Peyer's patch (tissue), 4 donors: ENCODE measurements around the gene MYO3B. TPM values are rescaled to one million over a fixed set of nuclear protein-coding genes. Genes with fewer than 3 reads are reported as not detected.

ENCODE experiments used
- DNase-seq, 3 donors: peaks; one replicate each; pipeline ENCODE4 v3.0.0-alpha.2; 2017 to 2019
- H3K27ac ChIP-seq, 4 donors: fragments of 200-600 bp; sonication (generic); one replicate each; pipeline ENCODE4 v1.5.1; 2016 to 2019
- H3K27me3 ChIP-seq, 2 donors: fragments of 200-600 bp; sonication (generic); one replicate each; pipeline ENCODE4 v1.5.1; 2019
- H3K36me3 ChIP-seq, 3 donors: fragments of 200-600 bp; sonication (generic); one replicate each; pipeline ENCODE4 v1.5.1; 2016 to 2019
- H3K4me1 ChIP-seq, 4 donors: fragments of 200-600 bp; sonication (generic); one replicate each; pipeline ENCODE4 v1.5.1; 2016 to 2019
- H3K4me3 ChIP-seq, 4 donors: fragments of 200-600 bp; sonication (generic); 1 replicate in 3 of 4; 2 replicates in 1 of 4; pipeline ENCODE4 v1.5.1; 2016 to 2019; ENCODE audit warnings: mild to moderate bottlenecking in 1 of 4
- H3K9me3 ChIP-seq, 4 donors: fragments of 200-600 bp; sonication (generic); one replicate each; pipeline ENCODE4 v1.5.1; 2016 to 2019; ENCODE audit warnings: mild to moderate bottlenecking in 1 of 4
- POLR2A ChIP-seq, 2 donors: fragments of 450-650 bp; IDR thresholded peaks; one replicate each; pipeline ENCODE4 v1.5.1; 2017; ENCODE audit warnings: antibody characterized with exemption in 2 of 2, mild to moderate bottlenecking in 2 of 2, moderate library complexity in 2 of 2
- total RNA-seq, 4 donors: library from RNA; depleted of rRNA; stranded (reverse); fragments of >200 nt; gene quantifications; one replicate each; pipeline ENCODE4 v1.1.0, GENCODE V29; 2016
- TF ChIP-seq, protein P1 (sequence below), 6 experiments: fragments of 450-650 bp in 4 of 6; fragments of 200-600 bp in 2 of 6; sonication (generic) in 1 of 6; IDR thresholded peaks; one replicate each; pipeline ENCODE4 v1.5.1; 2017 to 2019; ENCODE audit warnings: antibody characterized with exemption in 6 of 6, mild to moderate bottlenecking in 3 of 6, moderate library complexity in 1 of 6

Gene MYO3B
- total RNA-seq, 4 donors from 2014 or later: not detected

DNA sequence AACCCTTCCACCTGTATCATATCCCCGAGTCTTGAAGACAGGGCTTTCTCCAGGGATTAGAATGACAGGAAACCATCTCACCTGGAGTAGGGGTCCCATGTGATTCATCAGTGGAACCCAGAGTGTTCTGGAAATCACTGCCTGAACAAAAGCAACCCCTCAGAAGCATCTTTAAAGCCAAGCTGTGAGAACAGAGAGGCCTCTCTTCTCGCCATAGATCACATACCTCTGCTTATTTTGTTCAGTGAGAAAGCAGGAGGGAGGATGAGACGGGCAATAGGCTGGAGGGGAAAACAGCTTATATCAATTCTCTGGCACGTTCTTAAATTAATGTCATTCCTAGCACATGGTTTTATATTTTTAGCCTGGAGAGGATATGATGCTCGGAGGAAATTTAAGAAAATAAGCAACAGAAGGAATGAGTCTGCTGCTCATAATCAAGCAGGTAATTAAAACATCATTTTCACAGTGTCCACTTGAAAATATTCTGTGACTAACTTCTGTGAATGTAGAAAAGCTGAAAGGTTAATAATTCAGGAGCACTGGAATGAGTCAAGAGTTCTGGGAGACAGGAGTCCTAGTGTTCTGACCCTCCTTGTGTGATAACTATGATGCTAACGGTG is 323.6 kb downstream of the MYO3B start:
- Histone ChIP-seq H3K9me3 (no peaks in the 10 kb centered on the region), H3K36me3 (no peaks in the 10 kb centered on the region), H3K4me1 (no peaks in the 10 kb centered on the region), H3K27me3 (no peaks in the 10 kb centered on the region), H3K27ac (no peak overlapping the region), H3K4me3 (no peak overlapping the region)
- no peak for DNase-seq
- TF ChIP-seq, protein P1, sequence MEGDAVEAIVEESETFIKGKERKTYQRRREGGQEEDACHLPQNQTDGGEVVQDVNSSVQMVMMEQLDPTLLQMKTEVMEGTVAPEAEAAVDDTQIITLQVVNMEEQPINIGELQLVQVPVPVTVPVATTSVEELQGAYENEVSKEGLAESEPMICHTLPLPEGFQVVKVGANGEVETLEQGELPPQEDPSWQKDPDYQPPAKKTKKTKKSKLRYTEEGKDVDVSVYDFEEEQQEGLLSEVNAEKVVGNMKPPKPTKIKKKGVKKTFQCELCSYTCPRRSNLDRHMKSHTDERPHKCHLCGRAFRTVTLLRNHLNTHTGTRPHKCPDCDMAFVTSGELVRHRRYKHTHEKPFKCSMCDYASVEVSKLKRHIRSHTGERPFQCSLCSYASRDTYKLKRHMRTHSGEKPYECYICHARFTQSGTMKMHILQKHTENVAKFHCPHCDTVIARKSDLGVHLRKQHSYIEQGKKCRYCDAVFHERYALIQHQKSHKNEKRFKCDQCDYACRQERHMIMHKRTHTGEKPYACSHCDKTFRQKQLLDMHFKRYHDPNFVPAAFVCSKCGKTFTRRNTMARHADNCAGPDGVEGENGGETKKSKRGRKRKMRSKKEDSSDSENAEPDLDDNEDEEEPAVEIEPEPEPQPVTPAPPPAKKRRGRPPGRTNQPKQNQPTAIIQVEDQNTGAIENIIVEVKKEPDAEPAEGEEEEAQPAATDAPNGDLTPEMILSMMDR (IDR thresholded peaks at IDR 0.05): no peak
- no peak for TF ChIP-seq POLR2A (IDR thresholded peaks at IDR 0.05)

DNA sequence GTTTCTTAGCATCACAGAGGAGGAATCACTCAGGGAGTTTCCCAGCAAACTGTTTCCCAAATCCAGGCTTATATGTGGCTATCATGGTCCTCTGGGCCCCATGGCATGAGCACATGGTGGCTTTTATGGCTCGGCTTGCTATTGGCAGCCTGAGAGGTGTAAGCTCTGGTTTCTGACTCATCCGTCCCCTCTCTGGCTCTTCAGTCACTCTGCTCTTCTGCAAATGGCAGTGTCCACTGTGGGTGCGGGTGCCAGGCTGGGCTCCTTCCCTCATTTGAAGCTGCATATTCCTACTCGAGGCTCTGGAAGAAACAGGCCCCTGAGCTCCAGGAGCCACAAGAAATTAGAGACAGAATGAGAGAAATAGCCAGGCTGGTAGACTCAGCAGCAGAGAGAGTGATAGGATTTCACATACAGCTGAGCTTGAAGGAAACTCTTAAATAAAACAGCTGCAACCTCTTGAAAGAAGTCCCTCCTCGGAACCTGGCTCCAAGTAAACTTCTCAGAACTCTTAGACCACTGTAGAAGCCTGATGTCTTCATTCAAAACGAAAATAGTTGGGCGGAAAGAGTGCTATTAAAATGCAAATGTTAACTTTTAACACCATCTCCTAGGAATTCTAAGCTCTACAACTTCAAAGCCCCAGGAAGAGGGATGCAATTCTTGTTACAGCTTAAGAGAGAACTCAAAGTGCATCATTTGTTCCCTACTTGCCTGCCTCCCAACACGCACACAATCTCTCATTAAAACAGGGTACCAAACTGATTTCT is 324.6 kb downstream of the MYO3B start:
- no peak for TF ChIP-seq POLR2A (IDR thresholded peaks at IDR 0.05)
- TF ChIP-seq, protein P1 (IDR thresholded peaks at IDR 0.05): no peak
- no peaks in the 10 kb centered on the region for H3K27me3 ChIP-seq
- no peak for DNase-seq
- no peaks in the 10 kb centered on the region for H3K9me3 ChIP-seq
- no peak overlapping the region for H3K27ac ChIP-seq
- peaks cover 0 to 4% (median 0%) of the 10 kb centered on the region in 4 donors for H3K4me1 ChIP-seq
- no peak overlapping the region for H3K4me3 ChIP-seq
- no peaks in the 10 kb centered on the region for H3K36me3 ChIP-seq

- Histone ChIP-seq H3K36me3 (no peaks in the 10 kb centered on the region), H3K27me3 (no peaks in the 10 kb centered on the region), H3K4me3 (no peak overlapping the region), H3K27ac (no peak overlapping the region), H3K4me1 (peaks cover 0 to 4% (median 0%) of the 10 kb centered on the region in 4 donors), H3K9me3 (no peaks in the 10 kb centered on the region)
- no peak for DNase-seq
- no peak for TF ChIP-seq POLR2A (IDR thresholded peaks at IDR 0.05)
- TF ChIP-seq, protein P1 (IDR thresholded peaks at IDR 0.05): no peak
Observed at GRCh38 chr2:170503563-170503962, 325.6 kb downstream of the MYO3B start.

DNA sequence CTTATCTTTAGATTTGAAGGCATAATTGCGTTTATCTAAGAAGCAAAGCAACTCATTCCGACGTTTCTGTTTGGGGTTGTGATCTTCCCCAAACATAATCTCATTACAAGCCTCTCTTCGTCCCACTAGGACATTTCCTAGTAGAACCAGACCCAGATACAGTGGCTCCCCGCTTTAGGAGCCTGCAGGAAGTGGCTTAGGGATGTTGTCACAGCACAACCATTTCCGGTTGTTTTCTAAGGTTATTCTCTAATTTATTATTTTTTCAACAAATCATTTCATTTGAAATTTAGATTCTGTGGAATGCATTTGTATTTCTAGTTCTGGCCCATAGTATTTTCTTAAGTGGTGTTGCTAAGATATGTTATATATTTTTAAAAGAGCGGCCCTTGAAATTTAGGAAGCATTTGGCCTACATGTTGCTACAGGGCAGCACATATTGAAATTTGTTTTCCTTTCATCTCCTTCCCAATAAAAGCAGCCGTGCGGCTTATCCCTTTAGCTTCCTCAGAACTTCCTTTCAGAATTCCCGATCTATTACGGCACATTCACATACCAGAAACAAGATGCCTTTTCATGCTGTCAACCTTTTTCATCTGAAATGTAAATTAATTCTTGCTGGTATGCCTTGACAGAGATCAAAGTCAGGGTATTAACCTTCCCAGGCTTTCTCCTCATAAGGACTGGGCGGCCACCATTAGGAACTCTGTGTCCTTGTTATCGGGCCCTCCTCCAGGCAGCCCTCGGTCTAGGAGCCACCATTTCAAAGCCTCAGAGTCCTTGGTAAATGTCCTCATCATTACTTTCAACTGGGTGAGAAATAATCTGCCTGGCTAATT is 326.2 kb downstream of the MYO3B start:
- Histone ChIP-seq H3K4me3 (no peak overlapping the region), H3K4me1 (peaks cover 0 to 4% (median 0%) of the 10 kb centered on the region in 4 donors), H3K36me3 (no peaks in the 10 kb centered on the region), H3K27ac (no peak overlapping the region), H3K9me3 (no peaks in the 10 kb centered on the region), H3K27me3 (no peaks in the 10 kb centered on the region)
- TF ChIP-seq, protein P1 (IDR thresholded peaks at IDR 0.05): no peak
- TF ChIP-seq POLR2A (IDR thresholded peaks at IDR 0.05): no peak
- DNase-seq: no peak

- Histone ChIP-seq H3K27me3 (no peaks in the 10 kb centered on the region), H3K9me3 (no peaks in the 10 kb centered on the region), H3K36me3 (no peaks in the 10 kb centered on the region), H3K27ac (no peak overlapping the region), H3K4me3 (no peak overlapping the region), H3K4me1 (peaks cover 0 to 4% (median 0%) of the 10 kb centered on the region in 4 donors)
- TF ChIP-seq POLR2A (IDR thresholded peaks at IDR 0.05): no peak
- TF ChIP-seq, protein P1 (IDR thresholded peaks at IDR 0.05): no peak
- no peak for DNase-seq
Observed at GRCh38 chr2:170504810-170505145, 326.8 kb downstream of the MYO3B start.
